ENCODE data around the gene AAK1. TPM values are rescaled to one million over a fixed set of nuclear protein-coding genes. Genes with fewer than 3 reads are reported as not detected.

The AAK1 gene
- total and polyA plus RNA-seq, 10 of the 15 experiments (the other 5 are each of a cell fraction or from before 2014, with no cell fraction given) = 2.9 to 41.4 (median 17.5) TPM

GRCh38 chr2:69581774-69582581 is 61.6 kb downstream of the AAK1 start (continued):
- TF ChIP-seq CBX5 (IDR thresholded peaks at IDR 0.05; ENCODE audit: low read depth) = no peak
- TF ChIP-seq CREM (IDR thresholded peaks at IDR 0.05; ENCODE audit: low read depth) = peak; percentile 39; the same call in 1 of the 2 replicates
- TF ChIP-seq CEBPB (IDR thresholded peaks at IDR 0.05; ENCODE audit: borderline replicate concordance in 1 of 2, low read depth in 2 of 2, low read length in 2 of 2) = no peak
- no peak for TF ChIP-seq FOS (IDR thresholded peaks at IDR 0.05; ENCODE audit: borderline replicate concordance, extremely low read depth, insufficient read length)
- TF ChIP-seq IKZF1 (conservative IDR thresholded peaks at IDR 0.05) = peak; percentile 64
- no peak for TF ChIP-seq ZZZ3 (IDR thresholded peaks at IDR 0.05; ENCODE audit: control insufficient read depth, insufficient read length, low read depth)
- TF ChIP-seq IKZF2 (IDR thresholded peaks at IDR 0.05) = peak; percentile 49 to 73; a peak in 2 of 4 replicates
- TF ChIP-seq ETV6 (conservative IDR thresholded peaks at IDR 0.05 in 1 of 2, IDR thresholded peaks at IDR 0.05 in 1 of 2; ENCODE audit: borderline replicate concordance in 1 of 2, low read depth in 1 of 2) = no peak
- no peak for TF ChIP-seq ZBED1 (IDR thresholded peaks at IDR 0.05; ENCODE audit: borderline replicate concordance)

GRCh38 chr2:69580486-69580885 is 63.1 kb downstream of the AAK1 start:
- no peaks in the 10 kb centered on the region for H4K20me1 ChIP-seq (ENCODE audit: control insufficient read depth, insufficient read depth)
- H3K4me1 ChIP-seq (ENCODE audit: control insufficient read depth, insufficient read depth, low read length) = peaks cover 28% of the 10 kb centered on the region
- H2AFZ ChIP-seq (ENCODE audit: control insufficient read depth, low read depth, low read length) = no peak overlapping the region
- H3K4me3 ChIP-seq = no peak overlapping the region
- 84% methylated on average over 4 of the region's 4 CpGs for WGBS (ENCODE audit: insufficient coverage, insufficient replicate concordance, low lambda C conversion rate, missing lambda C conversion rate)
- POLR2A ChIA-PET = interaction anchor here (0.8 to 1.0 kb wide), 2 partner anchors 65 to 66 kb away, joined by 3 to 5 read pairs; no protein-coding TSS in a partner anchor
- no peak for FAIRE-seq
- RAD21 ChIA-PET (ENCODE audit: unreplicated experiment) = interaction anchor here (0.6 kb wide), 1 partner anchor 14 kb away, joined by 3 read pairs; no protein-coding TSS in a partner anchor
- H3K79me2 ChIP-seq (ENCODE audit: control insufficient read depth, insufficient read depth, low read length) = peaks cover 17% of the 10 kb centered on the region
- intact Hi-C loops (cut with micrococcal nuclease; ENCODE audit: unreplicated experiment) (loop anchor here (5.0 kb wide), 1 partner anchor 62 kb away; the partner anchor contains the start of gene AAK1), in situ Hi-C loops (cut with MboI) (no loop called here)
- SMC1A ChIA-PET (ENCODE audit: uncharacterized antibody, unreplicated experiment) = interaction anchor here (0.9 to 4.3 kb wide), 5 partner anchors 10 to 65 kb away, joined by 3 to 25 read pairs (median 8); partner anchors contain the start of gene AAK1
- ATAC-seq = no peak
- no peak for DNase-seq (ENCODE audit: low read depth, low spot score)
- no peak overlapping the region for H3K9ac ChIP-seq (ENCODE audit: control insufficient read depth, insufficient read depth, low read length)
- TF ChIP-seq GABPA (IDR thresholded peaks at IDR 0.05; ENCODE audit: low read depth) (no peak), ATF7 (IDR thresholded peaks at IDR 0.05; ENCODE audit: low read depth) (no peak)
- no peaks in the 10 kb centered on the region for H3K27me3 ChIP-seq (replicated peaks in 1 of 2; ENCODE audit: control insufficient read depth in 2 of 2, insufficient read depth in 2 of 2, low read length in 1 of 2)
- no TSS peak for BruUV-seq (replicated peaks)
- H3K9me3 ChIP-seq (replicated peaks; ENCODE audit: control insufficient read depth, insufficient read depth, low read length) = no peaks in the 10 kb centered on the region
- no peak overlapping the region for H3K4me2 ChIP-seq (ENCODE audit: control insufficient read depth, insufficient read depth)
- no peak overlapping the region for H3K27ac ChIP-seq (ENCODE audit: control insufficient read depth, insufficient read depth)
- CTCF ChIA-PET = interaction anchor here (0.8 to 13.7 kb wide), 7 partner anchors 9 to 133 kb away, joined by 3 to 144 read pairs (median 7); no protein-coding TSS in a partner anchor
- H3K36me3 ChIP-seq (ENCODE audit: control insufficient read depth in 2 of 2, insufficient read depth in 2 of 2, low read length in 1 of 2) = no peaks in the 10 kb centered on the region; a peak in 1 of 4 replicates

Data from GM12878 (cell line).